NB4 (cell line): ENCODE measurements around the gene THOC6.

Experiments
- DNase-seq: peaks from one replicate; pipeline ENCODE4 v3.0.0; 2010; ENCODE audit warnings: low read depth
- H3K4me3 ChIP-seq: one replicate; pipeline ENCODE4 v1.5.1; 2011; ENCODE audit warnings: mild to moderate bottlenecking, low read depth, low read length, moderate library complexity
- CTCF ChIP-seq: IDR thresholded peaks from one replicate; pipeline ENCODE4 v1.5.1; 2012; ENCODE audit warnings: low read depth, low read length
- MYC ChIP-seq: IDR thresholded peaks from 2 replicates; pipeline ENCODE4 v1.6.1; 2011; ENCODE audit warnings: low read depth, low read length
- POLR2A ChIP-seq: IDR thresholded peaks from 2 replicates; pipeline ENCODE4 v1.6.1; 2011; ENCODE audit warnings: mild to moderate bottlenecking; ENCODE audit not compliant: insufficient read length; ENCODE audit errors: extremely low read depth
- TF ChIP-seq, protein P1 (sequence below): IDR thresholded peaks from 2 replicates; pipeline ENCODE4 v1.6.1; 2011; ENCODE audit warnings: low read depth, low read length

THOC6 gene

DNA sequence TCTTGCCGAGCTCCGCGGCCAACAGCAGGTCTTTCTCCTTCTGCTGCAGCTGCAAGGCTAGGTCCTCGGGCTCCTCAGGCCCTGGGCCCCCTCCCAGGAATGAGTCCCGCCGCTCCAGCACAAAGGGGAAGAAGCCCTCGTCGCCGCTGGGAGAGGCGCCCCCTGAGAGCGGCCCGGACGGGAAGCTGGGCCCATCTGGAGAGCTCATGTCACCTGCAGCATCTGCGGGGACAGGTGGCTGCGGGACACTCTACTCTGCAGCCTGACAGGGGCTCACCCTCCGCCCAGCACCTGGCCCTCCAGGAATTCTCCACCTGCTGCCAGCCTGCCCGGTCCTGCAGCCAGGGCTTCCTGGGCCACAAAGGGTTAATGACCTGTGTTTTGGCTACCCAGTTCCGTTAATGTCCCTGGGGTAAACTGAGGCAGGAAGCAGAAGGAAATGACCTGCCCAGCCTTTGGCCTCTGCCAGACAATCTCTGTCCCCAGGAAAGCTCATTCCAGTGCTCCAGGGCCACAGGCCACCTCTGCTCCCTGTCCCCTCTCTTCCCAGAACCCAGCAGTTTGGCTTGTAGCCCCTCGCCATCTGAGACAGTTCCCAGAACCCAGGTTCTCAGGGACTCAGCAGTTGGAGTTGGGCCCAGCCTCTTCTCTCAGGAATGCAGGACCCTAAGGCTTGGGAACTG, 11.6 kb downstream of the THOC6 start:
- H3K4me3 ChIP-seq: no peak overlapping the region
- DNase-seq: no peak
- TF ChIP-seq POLR2A (no peak), MYC (no peak), CTCF (no peak)
- TF ChIP-seq, protein P1, sequence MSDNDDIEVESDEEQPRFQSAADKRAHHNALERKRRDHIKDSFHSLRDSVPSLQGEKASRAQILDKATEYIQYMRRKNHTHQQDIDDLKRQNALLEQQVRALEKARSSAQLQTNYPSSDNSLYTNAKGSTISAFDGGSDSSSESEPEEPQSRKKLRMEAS: no peak

DNA sequence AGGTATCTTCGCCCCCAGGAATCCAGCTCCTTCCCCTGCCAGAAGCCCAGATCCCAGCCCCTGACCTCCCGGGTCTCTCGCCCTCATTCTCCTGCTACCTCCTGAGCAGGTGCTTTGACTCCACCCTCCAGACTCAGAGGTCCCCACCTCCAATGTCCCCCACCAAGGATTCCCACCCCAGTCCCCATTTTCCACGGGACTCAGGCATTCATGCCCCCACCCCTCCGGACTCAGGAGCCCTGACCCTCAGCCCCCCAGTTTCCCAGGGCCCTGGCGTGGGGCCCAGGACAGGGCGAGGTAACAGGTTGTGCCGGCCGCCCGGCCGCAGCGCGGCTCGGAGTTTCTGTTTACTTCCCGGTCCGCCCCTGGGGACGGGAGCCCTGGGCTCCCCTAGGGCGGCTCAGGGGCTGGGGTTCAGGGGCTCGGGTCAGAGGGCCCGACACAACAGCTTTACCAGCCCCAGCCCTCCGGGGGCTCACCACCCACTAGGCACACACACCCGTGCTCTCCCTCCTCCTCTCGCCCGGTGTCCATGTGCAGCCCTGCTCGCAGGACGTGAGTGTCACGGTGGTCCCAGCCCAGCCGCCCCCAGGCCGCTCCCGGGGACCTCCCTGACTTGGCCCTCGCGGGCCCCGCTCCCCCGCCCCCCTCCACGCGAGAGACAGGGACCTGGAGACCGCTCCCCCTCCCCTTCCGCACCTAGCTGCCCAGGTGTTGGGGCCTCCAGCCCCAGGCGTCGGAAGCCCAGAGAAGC, 12.3 kb downstream of the THOC6 start:
- DNase-seq: no peak
- no peak overlapping the region for H3K4me3 ChIP-seq
- TF ChIP-seq, protein P1: no peak
- no peak for TF ChIP-seq CTCF
- TF ChIP-seq POLR2A: no peak
- TF ChIP-seq MYC: no peak

GRCh38 chr16:3036726-3037315, 13.0 kb downstream of the THOC6 start, which contains the start of gene BICDL2:
Gene BICDL2, minus strand, starts transcription at chr16:3036944. Its CDS starts 1,448 bp downstream, at chr16:3035496.
- TF ChIP-seq, protein P1: no peak
- no peak for TF ChIP-seq MYC
- no peak for TF ChIP-seq POLR2A
- no peak for TF ChIP-seq CTCF
- no peak within 1 kb of the TSS for H3K4me3 ChIP-seq
- no peak for DNase-seq

GRCh38 chr16:3038256-3038655, 14.4 kb downstream of the THOC6 start:
- no peak for DNase-seq
- no peak overlapping the region for H3K4me3 ChIP-seq
- TF ChIP-seq CTCF (no peak), POLR2A (no peak), MYC (no peak)
- TF ChIP-seq, protein P1: no peak

GRCh38 chr16:3038896-3039295, 15.1 kb downstream of the THOC6 start:
- DNase-seq: no peak
- no peak overlapping the region for H3K4me3 ChIP-seq
- TF ChIP-seq, protein P1: no peak
- TF ChIP-seq POLR2A (no peak), CTCF (no peak), MYC (no peak)
